H1 (cell line): ENCODE data around the gene LRTM1. TPM values are rescaled to one million over a fixed set of nuclear protein-coding genes. Genes with fewer than 3 reads are reported as not detected.

Source experiments
- CTCF ChIA-PET: fragments of 300-600 bp; sonication (Branson Sonifier 250); formaldehyde crosslinking; loops from one replicate; lab custom pipeline; 2021; ENCODE audit not compliant: partially characterized antibody; lab: Charles Lee
- POLR2A ChIA-PET: fragments of 300-600 bp; sonication (Branson Sonifier 250); formaldehyde crosslinking; loops from one replicate; lab custom pipeline; 2021; ENCODE audit warnings: inconsistent platforms; ENCODE audit not compliant: partially characterized antibody; lab: Charles Lee
- DNase-seq, 2 experiments: peaks; one replicate each; pipeline versions ENCODE4 v3.0.0 to v3.0.0-alpha.2; 2010 to 2022; ENCODE audit warnings: low spot score in 2 of 2, low read depth in 1 of 2, mixed read lengths in 1 of 2
- FAIRE-seq: peaks from 2 replicates; lab custom pipeline; 2011; peaks lifted over from hg19 to GRCh38; lab: Jason Lieb, UNC
- H2AFZ ChIP-seq: 2 replicates; pipeline ENCODE4 v1.8.1; 2012; ENCODE audit warnings: low read length, inconsistent platforms
- H2AK5ac ChIP-seq: 2 replicates; pipeline ENCODE4 v1.6.1; 2013; ENCODE audit warnings: low read depth, low read length
- H2BK120ac ChIP-seq: replicated peaks from 2 replicates; pipeline ENCODE3; 2013; ENCODE audit warnings: low read depth, low read length, inconsistent platforms
- H2BK12ac ChIP-seq: 2 replicates; pipeline ENCODE4 v1.6.1; 2013; ENCODE audit warnings: low read depth, low read length
- H2BK15ac ChIP-seq: 2 replicates; pipeline ENCODE4 v1.6.1; 2013; ENCODE audit warnings: low read length
- H2BK20ac ChIP-seq: 2 replicates; pipeline ENCODE4 v1.6.1; 2013; ENCODE audit warnings: low read length
- H2BK5ac ChIP-seq: 2 replicates; pipeline ENCODE4 v1.6.1; 2013; ENCODE audit warnings: low read depth, low read length
- H3K14ac ChIP-seq: 2 replicates; pipeline ENCODE4 v1.6.1; 2013; ENCODE audit warnings: inconsistent platforms; ENCODE audit not compliant: insufficient read length
- H3K18ac ChIP-seq: 2 replicates; pipeline ENCODE4 v1.6.1; 2013; ENCODE audit warnings: low read length; ENCODE audit errors: extremely low read depth
- H3K23ac ChIP-seq: 2 replicates; pipeline ENCODE4 v1.6.1; 2013; ENCODE audit warnings: inconsistent platforms; ENCODE audit not compliant: insufficient read length
- H3K23me2 ChIP-seq: 2 replicates; pipeline ENCODE4 v1.6.1; 2013; ENCODE audit warnings: low read depth, low read length
- H3K27ac ChIP-seq: 2 replicates; pipeline ENCODE4 v1.6.1; 2011; ENCODE audit warnings: low read depth, low read length, inconsistent platforms
- H3K27me3 ChIP-seq, 4 experiments: replicated peaks in 1 of 4; 1 replicate in 1 of 4; 2 replicates in 3 of 4; pipeline versions ENCODE4 v1.6.1 to v1.8.1; 2011 to 2013; ENCODE audit warnings: low read length in 3 of 4, mild to moderate bottlenecking in 3 of 4, inconsistent platforms in 2 of 4, mixed read lengths in 2 of 4, moderate library complexity in 1 of 4; ENCODE audit not compliant: control insufficient read depth in 3 of 4, insufficient read depth in 3 of 4; ENCODE audit errors: extremely low read depth in 1 of 4
- H3K36me3 ChIP-seq, 4 experiments: 2 replicates each; pipeline versions ENCODE4 v1.6.1 to v1.8.1; 2011 to 2013; ENCODE audit warnings: mild to moderate bottlenecking in 4 of 4, low read length in 3 of 4, moderate library complexity in 2 of 4, control low read depth in 1 of 4, inconsistent platforms in 1 of 4; ENCODE audit not compliant: insufficient read depth in 4 of 4, control insufficient read depth in 2 of 4
- H3K4ac ChIP-seq: replicated peaks from 2 replicates; pipeline ENCODE3; 2013; ENCODE audit warnings: low read length, low read depth, mixed read lengths, inconsistent platforms; ENCODE audit not compliant: insufficient read length
- H3K4me1 ChIP-seq, 4 experiments: replicated peaks in 1 of 4; 1 replicate in 1 of 4; 2 replicates in 3 of 4; pipeline versions ENCODE4 v1.6.1 to v1.8.1; 2011 to 2013; ENCODE audit warnings: low read length in 3 of 4, inconsistent platforms in 2 of 4, mixed read lengths in 1 of 4; ENCODE audit not compliant: insufficient read depth in 4 of 4, control insufficient read depth in 3 of 4
- H3K4me2 ChIP-seq, 2 experiments: 2 replicates each; pipeline versions ENCODE4 v1.6.1 to v1.8.1; 2011 to 2013; ENCODE audit warnings: low read depth in 2 of 2, low read length in 2 of 2, control low read depth in 1 of 2, inconsistent platforms in 1 of 2, mild to moderate bottlenecking in 1 of 2; ENCODE audit not compliant: insufficient read depth in 1 of 2
- H3K4me3 ChIP-seq, 4 experiments: fragments of 200-600, 300-600 bp in 1 of 4; sonication (generic), shearing (Covaris generic), sonication (Bioruptor Twin) in 1 of 4; 2 replicates each; pipeline versions ENCODE4 v1.5.1 to v1.8.1; 2011 to 2016; ENCODE audit warnings: low read length in 4 of 4, low read depth in 3 of 4, control low read depth in 2 of 4, inconsistent platforms in 2 of 4, mild to moderate bottlenecking in 2 of 4, mixed read lengths in 1 of 4, moderate library complexity in 1 of 4; ENCODE audit not compliant: insufficient read depth in 2 of 4; ENCODE audit errors: extremely low read depth in 1 of 4
- H3K56ac ChIP-seq: replicated peaks from 2 replicates; pipeline ENCODE3; 2013; ENCODE audit warnings: low read depth, mild to moderate bottlenecking, mixed read lengths, low read length, inconsistent platforms; ENCODE audit not compliant: insufficient read length
- H3K79me1 ChIP-seq: 2 replicates; pipeline ENCODE4 v1.6.1; 2013; ENCODE audit warnings: low read depth, low read length, control low read depth
- H3K79me2 ChIP-seq, 2 experiments: 2 replicates each; pipeline versions ENCODE4 v1.6.1 to v1.8.1; 2012 to 2013; ENCODE audit warnings: low read length in 2 of 2, mild to moderate bottlenecking in 2 of 2, inconsistent platforms in 1 of 2; ENCODE audit not compliant: insufficient read depth in 2 of 2, control insufficient read depth in 1 of 2
- H3K9ac ChIP-seq, 4 experiments: replicated peaks in 1 of 4; 1 replicate in 1 of 4; 2 replicates in 3 of 4; pipeline versions ENCODE4 v1.6.1 to v1.8.1; 2011 to 2013; ENCODE audit warnings: low read depth in 3 of 4, low read length in 3 of 4, control low read depth in 2 of 4, mild to moderate bottlenecking in 2 of 4, moderate library complexity in 2 of 4, inconsistent platforms in 1 of 4; ENCODE audit errors: extremely low read depth in 1 of 4
- H3K9me3 ChIP-seq, 2 experiments: 2 replicates each; pipeline versions ENCODE4 v1.6.1 to v1.8.1; 2012 to 2013; ENCODE audit warnings: mild to moderate bottlenecking in 2 of 2, moderate library complexity in 2 of 2, control low read depth in 1 of 2, inconsistent platforms in 1 of 2, low read depth in 1 of 2, low read length in 1 of 2, mixed read lengths in 1 of 2; ENCODE audit not compliant: insufficient read depth in 2 of 2
- H4K20me1 ChIP-seq, 2 experiments: replicated peaks in 1 of 2; 2 replicates each; pipeline versions ENCODE3 to v1.8.1; 2011 to 2013; ENCODE audit warnings: inconsistent platforms in 2 of 2, low read length in 2 of 2, mild to moderate bottlenecking in 1 of 2; ENCODE audit not compliant: insufficient read depth in 2 of 2, control insufficient read depth in 1 of 2
- H4K5ac ChIP-seq: 2 replicates; pipeline ENCODE4 v1.6.1; 2013; ENCODE audit warnings: low read length, low read depth, mixed read lengths, inconsistent platforms; ENCODE audit not compliant: insufficient read length
- H4K8ac ChIP-seq: 2 replicates; pipeline ENCODE4 v1.8.0; 2013; ENCODE audit warnings: mild to moderate bottlenecking, moderate library complexity, low read length, inconsistent platforms; ENCODE audit not compliant: insufficient read depth; ENCODE audit errors: extremely low read depth
- H4K91ac ChIP-seq: replicated peaks from 2 replicates; pipeline ENCODE3; 2013; ENCODE audit warnings: low read length, mixed read lengths, inconsistent platforms; ENCODE audit not compliant: insufficient read length
- BRCA1 ChIP-seq: IDR thresholded peaks from 2 replicates; pipeline ENCODE4 v1.6.1; 2012; ENCODE audit warnings: low read depth, low read length, improper control_type of control experiment
- CBX5 ChIP-seq: fragments of 300-800, 300-1000 bp; sonication (generic); IDR thresholded peaks from 2 replicates; pipeline ENCODE4 v1.7.1; 2016; ENCODE audit warnings: antibody characterized with exemption, low read length, low read depth
- MAFK ChIP-seq: IDR thresholded peaks from 2 replicates; pipeline ENCODE4 v1.6.1; 2012; ENCODE audit warnings: low read depth, mild to moderate bottlenecking, improper control_type of control experiment, low read length
- RBBP5 ChIP-seq: IDR thresholded peaks from 2 replicates; pipeline ENCODE4 v1.7.1; 2012; ENCODE audit warnings: low read depth, mild to moderate bottlenecking, inconsistent platforms, low read length, moderate library complexity, borderline replicate concordance
- WGBS, 2 experiments: shearing (Covaris generic) in 1 of 2; methylation state at CpG; one replicate each; pipeline versions ENCODE4 v1.1.6 to v1.1.7; 2013 to 2015; ENCODE audit warnings: low lambda C conversion rate in 2 of 2, mixed read lengths in 2 of 2, inconsistent platforms in 1 of 2, low coverage in 1 of 2, missing lambda C conversion rate in 1 of 2; ENCODE audit not compliant: insufficient replicate concordance in 2 of 2, insufficient coverage in 1 of 2, insufficient read length in 1 of 2; ENCODE audit errors: extremely low coverage in 1 of 2, missing lambda C conversion rate in 1 of 2; 5-methylcytosine and 5-hydroxymethylcytosine counted together
- polyA plus RNA-seq, 7 experiments: library from polyadenylated mRNA; depleted of rRNA in 3 of 7; stranded (reverse) in 5 of 7; unstranded in 2 of 7; fragments of >200 nt in 5 of 7; fragments of 200-250 nt in 2 of 7; gene quantifications; 1 replicate in 5 of 7; 2 replicates in 1 of 7; 4 replicates in 1 of 7; pipeline versions ENCODE4 v1.2.1 to v1.2.3, GENCODE V29; 2011 to 2013; ENCODE audit warnings: missing spikeins in 2 of 7, mixed read lengths in 2 of 7
- total RNA-seq: library from RNA; stranded (reverse); fragmentation: NEBNext Ultra II Directional; extraction: Animal tissue kit (Norgen Biotek cat#: 25700); gene quantifications from 2 replicates; pipeline ENCODE4 v1.2.1, GENCODE V29; 2021

The LRTM1 gene
- total and polyA plus RNA-seq, 2 of the 8 experiments (the other 6 are each of a cell fraction or from before 2014, with no cell fraction given), result not detected

- ChIA-PET POLR2A (no interaction called here), CTCF (interaction anchor here (0.9 to 1.0 kb wide), 2 partner anchors 20 to 750 kb away, joined by 3 read pairs; no protein-coding TSS in a partner anchor)
- no peak overlapping the region for H3K9ac ChIP-seq
Observed at GRCh38 chr3:54897028-54897711, 30.7 kb downstream of the LRTM1 start.

More at GRCh38 chr3:54897028-54897711, 30.7 kb downstream of the LRTM1 start:
- Histone ChIP-seq H3K36me3 (no peaks in the 10 kb centered on the region), H3K14ac (no peak overlapping the region), H3K79me1 (no peaks in the 10 kb centered on the region), H2BK5ac (no peak overlapping the region), H2AK5ac (no peak overlapping the region), H3K4me1 (peaks cover 0 to 2% (median 0%) of the 10 kb centered on the region in 4 experiments; a peak in 1 of 7 replicates), H4K8ac (no peak overlapping the region), H3K4me3 (no peak overlapping the region), H2BK12ac (no peak overlapping the region), H3K23me2 (no peaks in the 10 kb centered on the region), H3K79me2 (no peaks in the 10 kb centered on the region), H3K4ac (no peak overlapping the region), H3K56ac (no peak overlapping the region), H2BK120ac (no peak overlapping the region), H4K20me1 (no peaks in the 10 kb centered on the region), H2BK15ac (no peak overlapping the region), H4K5ac (no peak overlapping the region), H3K27me3 (no peaks in the 10 kb centered on the region), H3K27ac (no peak overlapping the region), H3K9me3 (no peaks in the 10 kb centered on the region), H3K4me2 (no peak overlapping the region), H4K91ac (no peak overlapping the region), H2BK20ac (no peak overlapping the region), H3K18ac (no peak overlapping the region), H3K23ac (no peak overlapping the region), H2AFZ (no peak overlapping the region)
- 89% methylated on average over 3 of the region's 3 CpGs; no CpG with 5 or more reads in 1 of the 2 experiments for WGBS, 2 experiments
- DNase-seq, result no peak
- FAIRE-seq, result no peak
- no peak for TF ChIP-seq CBX5
- no peak for TF ChIP-seq BRCA1
- no peak for TF ChIP-seq RBBP5
- no peak for TF ChIP-seq MAFK
- TF ChIP-seq, all 59 proteins: peak for 0
